ENCODE results near the gene IQSEC1.

GRCh38 chr3:12908859-12909258 is 164.4 kb downstream of the IQSEC1 start:
- TF ChIP-seq, protein P1, sequence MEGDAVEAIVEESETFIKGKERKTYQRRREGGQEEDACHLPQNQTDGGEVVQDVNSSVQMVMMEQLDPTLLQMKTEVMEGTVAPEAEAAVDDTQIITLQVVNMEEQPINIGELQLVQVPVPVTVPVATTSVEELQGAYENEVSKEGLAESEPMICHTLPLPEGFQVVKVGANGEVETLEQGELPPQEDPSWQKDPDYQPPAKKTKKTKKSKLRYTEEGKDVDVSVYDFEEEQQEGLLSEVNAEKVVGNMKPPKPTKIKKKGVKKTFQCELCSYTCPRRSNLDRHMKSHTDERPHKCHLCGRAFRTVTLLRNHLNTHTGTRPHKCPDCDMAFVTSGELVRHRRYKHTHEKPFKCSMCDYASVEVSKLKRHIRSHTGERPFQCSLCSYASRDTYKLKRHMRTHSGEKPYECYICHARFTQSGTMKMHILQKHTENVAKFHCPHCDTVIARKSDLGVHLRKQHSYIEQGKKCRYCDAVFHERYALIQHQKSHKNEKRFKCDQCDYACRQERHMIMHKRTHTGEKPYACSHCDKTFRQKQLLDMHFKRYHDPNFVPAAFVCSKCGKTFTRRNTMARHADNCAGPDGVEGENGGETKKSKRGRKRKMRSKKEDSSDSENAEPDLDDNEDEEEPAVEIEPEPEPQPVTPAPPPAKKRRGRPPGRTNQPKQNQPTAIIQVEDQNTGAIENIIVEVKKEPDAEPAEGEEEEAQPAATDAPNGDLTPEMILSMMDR (IDR thresholded peaks at IDR 0.05) = no peak
- TF ChIP-seq EP300 (IDR thresholded peaks at IDR 0.05) = no peak
